K562 (cell line): Measurements from ENCODE around the gene SPTLC3. TPM values are rescaled to one million over a fixed set of nuclear protein-coding genes. Genes with fewer than 3 reads are reported as not detected.

Experiments
- ATAC-seq: fragments of 200-7000 bp; cut with Tn5 transposase; 3 replicates; pipeline ENCODE4 v1.9.1; 2020; ENCODE audit warnings: moderate library complexity
- BruUV-seq: library from RNA; stranded (reverse); fragments of 400-500 nt; replicated peaks from 2 replicates; lab custom pipeline; 2021; lab: Mats Ljungman, UMichigan
- CTCF ChIA-PET: fragments of 300-600 bp; formaldehyde crosslinking; extraction: SDS; loops from one replicate; lab custom pipeline; 2021; ENCODE audit warnings: low intra/inter-chr PET ratio; lab: Yijun Ruan, JAX
- POLR2A ChIA-PET: fragments of 300-600, 350-650 bp; sonication (Branson Sonifier 250); formaldehyde crosslinking; extraction: SDS; loops from one replicate; lab custom pipeline; 2021; ENCODE audit warnings: antibody characterized with exemption, inconsistent platforms; lab: Yijun Ruan, JAX
- DNase-seq, 4 experiments: peaks; one replicate each; pipeline versions ENCODE4 v3.0.0 to v3.0.0-alpha.2; 2011 to 2018; ENCODE audit warnings: low spot score in 3 of 4, mixed read lengths in 3 of 4; ENCODE audit errors: extremely low read depth in 1 of 4
- FAIRE-seq: peaks from 2 replicates; lab custom pipeline; 2011; peaks lifted over from hg19 to GRCh38; lab: Jason Lieb, UNC
- H2AFZ ChIP-seq: 2 replicates; pipeline ENCODE4 v1.6.0; 2011; ENCODE audit warnings: low read depth, low read length, control low read depth, inconsistent platforms
- H3K27ac ChIP-seq: fragments of 200-600 bp; 3 replicates; pipeline ENCODE4 v1.8.0; 2011; ENCODE audit warnings: low read depth, mild to moderate bottlenecking, control low read depth, inconsistent platforms, low read length, moderate library complexity, mixed read lengths; ENCODE audit errors: extremely low read depth
- H3K27me3 ChIP-seq, 2 experiments: fragments of 300-600 bp in 1 of 2; 2 replicates in 1 of 2; 3 replicates in 1 of 2; pipeline versions ENCODE4 v1.6.0 to v1.8.0; 2011; ENCODE audit warnings: inconsistent platforms in 2 of 2, low read length in 2 of 2, mild to moderate bottlenecking in 1 of 2, mixed read lengths in 1 of 2, moderate library complexity in 1 of 2; ENCODE audit not compliant: control insufficient read depth in 2 of 2, insufficient read depth in 2 of 2
- H3K36me3 ChIP-seq: fragments of 300-600 bp; 3 replicates; pipeline ENCODE4 v1.8.0; 2011; ENCODE audit warnings: mild to moderate bottlenecking, low read length, inconsistent platforms; ENCODE audit not compliant: control insufficient read depth, insufficient read depth
- H3K4me1 ChIP-seq, 2 experiments: fragments of 200-600 bp in 1 of 2; replicated peaks in 1 of 2; 2 replicates in 1 of 2; 3 replicates in 1 of 2; pipeline versions ENCODE4 v1.5.1 to v1.8.0; 2011; ENCODE audit warnings: inconsistent platforms in 2 of 2, low read length in 2 of 2, mild to moderate bottlenecking in 1 of 2, mixed read lengths in 1 of 2, moderate library complexity in 1 of 2; ENCODE audit not compliant: control insufficient read depth in 2 of 2, insufficient read depth in 2 of 2
- H3K4me2 ChIP-seq: 2 replicates; pipeline ENCODE4 v1.6.1; 2011; ENCODE audit warnings: low read length, control low read depth, inconsistent platforms, mixed read lengths; ENCODE audit not compliant: insufficient read depth
- H3K4me3 ChIP-seq: fragments of 200-600 bp; sonication (generic), shearing (Covaris generic); 2 replicates; pipeline ENCODE4 v1.5.1; 2016; ENCODE audit warnings: control low read depth, inconsistent platforms
- H3K79me2 ChIP-seq: fragments of 200-600 bp; 3 replicates; pipeline ENCODE4 v1.8.0; 2011; ENCODE audit warnings: low read length, inconsistent platforms; ENCODE audit not compliant: control insufficient read depth, insufficient read depth
- H3K9ac ChIP-seq, 2 experiments: 2 replicates each; pipeline versions ENCODE4 v1.6.0 to v1.6.1; 2011; ENCODE audit warnings: low read depth in 2 of 2, low read length in 2 of 2, control low read depth in 1 of 2, inconsistent platforms in 1 of 2, mild to moderate bottlenecking in 1 of 2, mixed read lengths in 1 of 2; ENCODE audit not compliant: insufficient read depth in 1 of 2
- H3K9me1 ChIP-seq: one replicate; pipeline ENCODE4 v1.6.0; 2011; ENCODE audit warnings: inconsistent platforms, mild to moderate bottlenecking, low read length, moderate library complexity; ENCODE audit not compliant: control insufficient read depth, insufficient read depth
- H3K9me3 ChIP-seq: replicated peaks from 2 replicates; pipeline ENCODE4 v1.5.1; 2011; ENCODE audit warnings: low read depth, low read length, inconsistent platforms; ENCODE audit not compliant: control insufficient read depth, insufficient read depth
- H4K20me1 ChIP-seq: replicated peaks from 2 replicates; pipeline ENCODE4 v1.6.1; 2011; ENCODE audit warnings: low read length, inconsistent platforms, mixed read lengths; ENCODE audit not compliant: control insufficient read depth, insufficient read depth
- MAFF ChIP-seq: IDR thresholded peaks from 2 replicates; pipeline ENCODE4 v1.6.1; 2012; ENCODE audit warnings: low read length, improper control_type of control experiment
- NRF1 ChIP-seq, 2 experiments: fragments of 450-650 bp; IDR thresholded peaks in 1 of 2; conservative IDR thresholded peaks in 1 of 2; 2 replicates each; pipeline ENCODE4 v1.6.1; 2014; ENCODE audit warnings: mild to moderate bottlenecking in 2 of 2
- TBP ChIP-seq: optimal IDR thresholded peaks from 2 replicates; pipeline ENCODE3; 2011; ENCODE audit warnings: low read depth, low read length, improper control_type of control experiment
- WGBS: fragments of 100-300 bp; shearing (Covaris generic); methylation state at CpG from one replicate; pipeline ENCODE4 v1.1.6; 2016; ENCODE audit warnings: low coverage, mixed read lengths; ENCODE audit not compliant: insufficient coverage; ENCODE audit errors: missing lambda C conversion rate; 5-methylcytosine and 5-hydroxymethylcytosine counted together
- in situ Hi-C: fragments of 300-500 bp; cut with MboI; formaldehyde crosslinking; loops from 4 replicates; pipeline ENCODE4 v1.15.0; 2018; ENCODE audit warnings: inconsistent platforms, mixed read lengths
- intact Hi-C: fragments of 100-400 bp; cut with micrococcal nuclease; formaldehyde crosslinking; loops from 2 replicates; pipeline ENCODE4 v1.14.2; 2022
- polyA plus RNA-seq, 8 experiments: library from polyadenylated mRNA; depleted of rRNA in 4 of 8; stranded (reverse) in 5 of 8; unstranded in 3 of 8; fragments of >200 nt; fragmentation: Nextera tagmentation in 2 of 8; fragmentation: Illumina TruSeq in 1 of 8; extraction: Ambion mirVana in 2 of 8; extraction: Trizol in 1 of 8; gene quantifications; 2 replicates each; pipeline versions ENCODE4 v1.2.1 to v1.2.3, GENCODE V29; 2011 to 2014; ENCODE audit warnings: inconsistent platforms in 1 of 8, missing spikeins in 1 of 8
- total RNA-seq, 7 experiments: library from RNA; depleted of rRNA in 6 of 7; stranded (reverse); fragments of >200 nt in 6 of 7; fragmentation: Illumina TruSeq in 2 of 7; extraction: Trizol in 2 of 7; gene quantifications; 2 replicates each; pipeline versions ENCODE4 v1.2.1 to v1.2.3, GENCODE V29; 2011 to 2021; ENCODE audit warnings: low replicate concordance in 1 of 7

Gene SPTLC3
- total and polyA plus RNA-seq, 9 of the 15 experiments (the other 6 are each of a cell fraction or from before 2014, with no cell fraction given) = not detected

DNA sequence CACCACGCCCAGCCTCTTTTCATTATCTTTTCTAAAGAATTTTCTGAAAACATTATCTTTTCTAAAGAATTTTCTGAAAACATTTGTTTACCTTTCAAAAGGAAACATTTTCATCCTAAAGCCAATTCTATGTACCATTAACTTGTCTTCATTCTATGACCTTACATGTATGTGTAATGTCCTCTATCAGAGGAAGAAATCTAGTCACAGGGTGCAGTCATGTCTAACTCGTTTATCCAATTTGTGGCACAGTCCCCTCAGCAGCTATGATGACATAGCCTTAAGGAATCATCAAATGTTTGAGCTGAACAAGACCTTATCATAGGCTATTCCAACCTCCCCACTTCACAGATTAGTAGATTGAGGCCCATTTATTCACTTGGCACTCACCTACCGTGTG lies 21.5 kb upstream of the SPTLC3 start:
- Histone ChIP-seq H3K9ac (no peak overlapping the region), H3K9me1 (no peaks in the 10 kb centered on the region), H3K79me2 (no peaks in the 10 kb centered on the region), H4K20me1 (no peaks in the 10 kb centered on the region), H3K4me3 (no peak overlapping the region)
- POLR2A ChIA-PET = interaction anchor here (0.6 kb wide), 1 partner anchor 551 kb away, joined by 3 read pairs; no protein-coding TSS in a partner anchor
- no peak for TF ChIP-seq TBP
- TF ChIP-seq, all 486 proteins: peak for 0
- no peak for DNase-seq
- Histone ChIP-seq H3K27me3 (no peaks in the 10 kb centered on the region), H3K27ac (no peak overlapping the region), H3K4me1 (no peaks in the 10 kb centered on the region), H2AFZ (no peak overlapping the region), H3K36me3 (no peaks in the 10 kb centered on the region), H3K4me2 (no peak overlapping the region), H3K9me3 (no peaks in the 10 kb centered on the region)
- intact Hi-C loops (no loop called here), in situ Hi-C loops (no loop called here)
- WGBS = 0% methylated on average over 3 of the region's 3 CpGs
- FAIRE-seq = no peak
- BruUV-seq = no TSS peak
- CTCF ChIA-PET = no interaction called here
- no peak for ATAC-seq

GRCh38 chr20:12989586-12990115 lies 19.1 kb upstream of the SPTLC3 start:
- 0% methylated on average over 2 of the region's 3 CpGs for WGBS
- Histone ChIP-seq H3K36me3 (no peaks in the 10 kb centered on the region), H3K79me2 (no peaks in the 10 kb centered on the region), H3K27me3 (no peaks in the 10 kb centered on the region), H3K27ac (no peak overlapping the region)
- BruUV-seq = no TSS peak
- TF ChIP-seq MAFF (no peak), NRF1 (conservative IDR thresholded peaks at IDR 0.05 in 1 of 2, IDR thresholded peaks at IDR 0.05 in 1 of 2) (no peak)
- TF ChIP-seq, all 486 proteins: peak for 0
- ChIA-PET CTCF (no interaction called here), POLR2A (no interaction called here)
- Histone ChIP-seq H2AFZ (no peak overlapping the region), H3K4me2 (no peak overlapping the region), H4K20me1 (no peaks in the 10 kb centered on the region), H3K4me1 (no peaks in the 10 kb centered on the region), H3K9ac (no peak overlapping the region), H3K9me1 (no peaks in the 10 kb centered on the region), H3K4me3 (no peak overlapping the region), H3K9me3 (no peaks in the 10 kb centered on the region)
- intact Hi-C loops = no loop called here
- in situ Hi-C loops = no loop called here
- no peak for DNase-seq
- ATAC-seq = no peak
- no peak for FAIRE-seq
